Brain microvascular endothelial cell (primary cell): Measurements from ENCODE around the gene CCIN.

Experiments
- DNase-seq: peaks from one replicate; pipeline ENCODE4 v3.0.0-alpha.2; 2020
- H3K27ac ChIP-seq: fragments of 250-450 bp; sonication (Bioruptor Pico); 2 replicates; pipeline ENCODE4 v1.5.1; 2020; ENCODE audit warnings: mild to moderate bottlenecking, moderate library complexity
- H3K27me3 ChIP-seq: fragments of 250-450 bp; sonication (Bioruptor Pico); replicated peaks from 2 replicates; pipeline ENCODE4 v1.5.1; 2020; ENCODE audit warnings: mild to moderate bottlenecking
- H3K36me3 ChIP-seq: fragments of 250-450 bp; sonication (Bioruptor Pico); replicated peaks from 2 replicates; pipeline ENCODE4 v1.5.1; 2020; ENCODE audit warnings: mild to moderate bottlenecking
- H3K4me3 ChIP-seq: 2 replicates; pipeline ENCODE4 v1.5.1; 2011; ENCODE audit warnings: low read depth, mild to moderate bottlenecking, control low read depth, low read length, moderate library complexity
- in situ Hi-C: cut with HindIII; loops from 2 replicates; pipeline ENCODE4 v1.10.0; 2017; ENCODE audit warnings: low sequenced_read_pairs, low pct_ligation_motif_present
- TF ChIP-seq, protein P1 (sequence below): IDR thresholded peaks from 2 replicates; pipeline ENCODE4 v1.5.1; 2011; ENCODE audit warnings: low read depth, mild to moderate bottlenecking, moderate library complexity, low read length, control low read depth, inconsistent platforms; ENCODE audit errors: missing control alignments

The CCIN gene

DNA sequence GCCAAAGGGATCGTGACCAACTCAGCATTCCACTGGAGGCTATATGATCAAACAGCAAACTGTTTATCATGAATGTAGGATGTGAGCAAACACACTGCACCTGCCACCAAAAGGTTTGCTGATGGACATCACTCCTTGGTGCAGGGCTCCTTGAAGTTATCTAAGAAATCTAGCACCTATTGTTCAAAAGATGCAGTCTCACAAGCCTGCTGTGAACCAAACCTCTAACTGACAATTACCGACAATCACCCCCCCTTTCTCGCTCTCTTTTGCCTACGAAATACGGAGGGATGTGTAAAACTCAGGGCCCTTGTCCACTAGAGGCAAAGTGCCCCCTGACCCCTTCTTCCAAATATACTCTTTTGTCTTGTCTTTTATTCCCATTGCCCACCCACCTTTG, 19.0 kb downstream of the CCIN start:
- no peaks in the 10 kb centered on the region for H3K36me3 ChIP-seq
- no peaks in the 10 kb centered on the region for H3K27me3 ChIP-seq
- H3K27ac ChIP-seq: no peak overlapping the region
- TF ChIP-seq, protein P1, sequence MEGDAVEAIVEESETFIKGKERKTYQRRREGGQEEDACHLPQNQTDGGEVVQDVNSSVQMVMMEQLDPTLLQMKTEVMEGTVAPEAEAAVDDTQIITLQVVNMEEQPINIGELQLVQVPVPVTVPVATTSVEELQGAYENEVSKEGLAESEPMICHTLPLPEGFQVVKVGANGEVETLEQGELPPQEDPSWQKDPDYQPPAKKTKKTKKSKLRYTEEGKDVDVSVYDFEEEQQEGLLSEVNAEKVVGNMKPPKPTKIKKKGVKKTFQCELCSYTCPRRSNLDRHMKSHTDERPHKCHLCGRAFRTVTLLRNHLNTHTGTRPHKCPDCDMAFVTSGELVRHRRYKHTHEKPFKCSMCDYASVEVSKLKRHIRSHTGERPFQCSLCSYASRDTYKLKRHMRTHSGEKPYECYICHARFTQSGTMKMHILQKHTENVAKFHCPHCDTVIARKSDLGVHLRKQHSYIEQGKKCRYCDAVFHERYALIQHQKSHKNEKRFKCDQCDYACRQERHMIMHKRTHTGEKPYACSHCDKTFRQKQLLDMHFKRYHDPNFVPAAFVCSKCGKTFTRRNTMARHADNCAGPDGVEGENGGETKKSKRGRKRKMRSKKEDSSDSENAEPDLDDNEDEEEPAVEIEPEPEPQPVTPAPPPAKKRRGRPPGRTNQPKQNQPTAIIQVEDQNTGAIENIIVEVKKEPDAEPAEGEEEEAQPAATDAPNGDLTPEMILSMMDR: no peak
- in situ Hi-C loops: no loop called here
- no peak overlapping the region for H3K4me3 ChIP-seq
- no peak for DNase-seq

DNA sequence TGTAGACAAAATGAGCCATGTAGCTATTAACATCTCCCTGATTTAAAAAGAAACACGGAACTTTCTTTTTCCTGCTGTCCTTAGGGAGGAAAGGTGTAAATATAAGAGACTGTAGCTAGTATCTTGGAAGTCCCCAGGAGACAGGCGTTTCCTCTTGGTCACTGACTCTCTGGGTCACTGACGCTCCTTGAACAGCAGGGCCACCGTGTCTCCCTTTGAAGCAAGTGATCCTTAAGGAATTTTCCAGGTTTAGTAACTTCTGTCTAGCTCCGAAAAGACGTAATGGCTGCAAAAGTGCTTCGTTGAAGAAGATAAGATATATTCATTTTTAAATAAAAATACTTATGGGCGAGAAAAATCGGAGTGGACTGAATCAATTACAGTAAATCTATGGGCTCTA, 20.8 kb downstream of the CCIN start:
- in situ Hi-C loops: no loop called here

DNA sequence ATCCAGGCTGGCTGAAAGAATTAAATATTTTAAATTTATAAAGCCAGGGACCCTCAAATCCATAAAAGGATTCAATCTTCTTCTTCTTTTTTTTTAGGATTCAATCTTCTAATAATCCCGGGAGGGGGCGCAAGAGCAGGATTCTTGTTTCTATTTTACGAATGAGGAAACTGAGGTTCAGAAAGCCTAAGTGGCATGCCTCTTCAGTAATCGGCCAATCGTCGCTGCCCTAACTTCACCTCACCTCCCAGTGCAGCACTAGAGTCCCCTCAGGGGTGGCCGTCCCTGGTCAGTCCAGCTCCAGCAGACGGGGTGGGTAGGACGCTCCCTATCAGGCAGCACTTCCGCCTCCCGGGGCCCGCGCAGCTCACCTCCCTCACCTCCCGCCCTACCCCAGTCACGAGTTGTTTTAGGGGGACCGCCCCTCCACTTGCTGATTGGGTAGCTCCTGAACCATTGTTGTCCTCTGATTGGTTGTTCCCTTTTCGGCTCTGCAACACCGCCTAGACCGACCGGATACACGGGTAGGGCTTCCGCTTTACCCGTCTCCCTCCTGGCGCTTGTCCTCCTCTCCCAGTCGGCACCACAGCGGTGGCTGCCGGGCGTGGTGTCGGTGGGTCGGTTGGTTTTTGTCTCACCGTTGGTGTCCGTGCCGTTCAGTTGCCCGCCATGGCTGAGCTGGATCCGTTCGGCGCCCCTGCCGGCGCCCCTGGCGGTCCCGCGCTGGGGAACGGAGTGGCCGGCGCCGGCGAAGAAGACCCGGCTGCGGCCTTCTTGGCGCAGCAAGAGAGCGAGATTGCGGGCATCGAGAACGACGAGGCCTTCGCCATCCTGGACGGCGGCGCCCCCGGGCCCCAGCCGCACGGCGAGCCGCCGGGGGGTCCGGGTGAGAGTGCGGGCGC, 21.5 kb downstream of the CCIN start, which contains the start of gene CLTA:
CLTA (plus strand) TSS at position 534 of the 902 bp plus-strand sequence; CDS start at position 670, 136 bp downstream.
- peaks cover 5% of the 10 kb centered on the region for H3K36me3 ChIP-seq
- H3K4me3 ChIP-seq: peak within 1 kb of the TSS; percentile 91
- peak within 1 kb of the TSS; percentile 92 for H3K27ac ChIP-seq
- peak; percentile 98 for DNase-seq
- in situ Hi-C loops: no loop called here
- TF ChIP-seq, protein P1: peak; percentile 65
- no peaks in the 10 kb centered on the region for H3K27me3 ChIP-seq

More for the DNA sequence above, 20.8 kb downstream of the CCIN start:
- peak overlapping the region; percentile 92 for H3K27ac ChIP-seq
- peaks cover 5% of the 10 kb centered on the region for H3K36me3 ChIP-seq
- peak overlapping the region; percentile 91 for H3K4me3 ChIP-seq
- TF ChIP-seq, protein P1: no peak
- H3K27me3 ChIP-seq: no peaks in the 10 kb centered on the region
- no peak for DNase-seq

DNA sequence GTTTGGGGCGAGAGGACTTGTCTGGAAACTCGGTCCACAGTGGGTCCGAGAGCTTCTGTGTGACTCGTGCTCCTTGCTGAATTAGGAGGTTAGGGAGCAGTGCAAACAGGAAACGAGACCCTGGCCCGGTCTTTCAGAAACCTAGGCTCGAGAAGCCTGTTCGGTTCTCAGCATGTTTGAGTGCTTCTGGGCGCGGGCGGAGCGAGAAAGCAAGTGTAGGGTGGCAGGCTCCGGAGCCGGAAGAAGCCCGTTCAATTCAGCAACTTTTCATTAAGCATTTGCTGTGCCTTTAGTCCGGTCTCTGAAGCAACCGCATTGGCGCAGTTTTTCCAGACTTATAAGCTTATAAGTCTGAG, 22.1 kb downstream of the CCIN start:
- DNase-seq: no peak
- TF ChIP-seq, protein P1: no peak
- H3K36me3 ChIP-seq: peaks cover 5% of the 10 kb centered on the region
- H3K4me3 ChIP-seq: peak overlapping the region; percentile 91
- no peaks in the 10 kb centered on the region for H3K27me3 ChIP-seq
- in situ Hi-C loops: no loop called here
- peak overlapping the region; percentile 92 for H3K27ac ChIP-seq

DNA sequence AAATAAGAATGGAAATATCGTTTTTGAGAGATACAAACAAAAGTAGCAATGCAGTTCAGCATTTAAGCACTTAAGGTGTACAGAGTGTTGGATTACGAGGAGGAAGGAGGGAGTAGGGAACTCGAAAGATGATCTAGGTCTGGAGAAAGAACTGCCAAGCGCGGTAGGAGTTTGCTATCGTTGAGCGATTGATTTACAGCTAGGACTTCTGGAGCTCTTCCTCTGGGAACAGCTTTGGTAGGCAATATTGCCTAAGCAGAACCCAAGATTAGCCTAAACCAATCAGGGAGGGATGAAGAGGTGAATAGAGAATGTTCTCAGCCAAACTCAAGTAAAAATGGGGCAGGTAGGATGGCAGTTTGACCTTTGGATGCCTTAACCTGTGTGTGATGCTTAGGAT, 22.5 kb downstream of the CCIN start:
- peaks cover 5% of the 10 kb centered on the region for H3K36me3 ChIP-seq
- H3K27me3 ChIP-seq: no peaks in the 10 kb centered on the region
- DNase-seq: no peak
- TF ChIP-seq, protein P1: no peak
- peak overlapping the region; percentile 91 for H3K4me3 ChIP-seq
- in situ Hi-C loops: no loop called here
- peak overlapping the region; percentile 92 for H3K27ac ChIP-seq
